GM18511 (cell line): ENCODE data around the gene MSS51.

Experiments used
- ATAC-seq: cut with Tn5 transposase; IDR thresholded peaks from one replicate; pipeline ENCODE4 v1.9.1; 2021; ENCODE audit warnings: mild to moderate bottlenecking, moderate library complexity; ENCODE audit not compliant: unreplicated experiment

MSS51 gene

GRCh38 chr10:73433538-73433867 lies at the start of gene MSS51:
MSS51 (minus strand) TSS chr10:73433561; CDS start chr10:73428284, 5,277 bp downstream.
- no peak for ATAC-seq

- ATAC-seq, result no peak
Observed at GRCh38 chr10:73480158-73480557, 46.8 kb upstream of the MSS51 start.

- ATAC-seq, result no peak
Observed at GRCh38 chr10:73478636-73479035, 45.3 kb upstream of the MSS51 start.

- ATAC-seq, result no peak
Observed at GRCh38 chr10:73471226-73471625, 37.9 kb upstream of the MSS51 start.

DNA sequence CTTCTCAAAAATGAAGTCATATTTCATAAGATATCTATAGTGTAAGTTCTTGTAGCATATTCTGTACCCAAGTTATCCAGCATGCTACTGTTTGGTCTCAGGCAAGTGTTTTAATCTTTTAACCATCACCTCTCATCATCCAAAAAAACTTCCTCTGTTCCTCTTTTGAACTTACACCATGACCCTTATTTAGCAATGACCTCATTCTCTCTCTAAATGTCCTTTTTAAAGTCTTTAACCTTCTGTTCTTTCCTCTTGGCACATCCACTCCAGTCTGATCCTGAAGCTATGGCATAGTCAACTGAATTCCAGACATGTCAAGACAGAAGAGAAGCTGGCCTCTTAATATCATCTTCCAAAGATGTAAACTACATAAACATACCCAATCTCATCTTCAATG lies 36.2 kb upstream of the MSS51 start:
- no peak for ATAC-seq

- ATAC-seq, result no peak
Observed at GRCh38 chr10:73467206-73467605, 33.8 kb upstream of the MSS51 start.

GRCh38 chr10:73465978-73466726 lies 32.8 kb upstream of the MSS51 start:
- ATAC-seq, result no peak

- ATAC-seq, result no peak
Observed at GRCh38 chr10:73460897-73461296, 27.5 kb upstream of the MSS51 start.

GRCh38 chr10:73459683-73460314 lies 26.4 kb upstream of the MSS51 start:
- ATAC-seq, result no peak

DNA sequence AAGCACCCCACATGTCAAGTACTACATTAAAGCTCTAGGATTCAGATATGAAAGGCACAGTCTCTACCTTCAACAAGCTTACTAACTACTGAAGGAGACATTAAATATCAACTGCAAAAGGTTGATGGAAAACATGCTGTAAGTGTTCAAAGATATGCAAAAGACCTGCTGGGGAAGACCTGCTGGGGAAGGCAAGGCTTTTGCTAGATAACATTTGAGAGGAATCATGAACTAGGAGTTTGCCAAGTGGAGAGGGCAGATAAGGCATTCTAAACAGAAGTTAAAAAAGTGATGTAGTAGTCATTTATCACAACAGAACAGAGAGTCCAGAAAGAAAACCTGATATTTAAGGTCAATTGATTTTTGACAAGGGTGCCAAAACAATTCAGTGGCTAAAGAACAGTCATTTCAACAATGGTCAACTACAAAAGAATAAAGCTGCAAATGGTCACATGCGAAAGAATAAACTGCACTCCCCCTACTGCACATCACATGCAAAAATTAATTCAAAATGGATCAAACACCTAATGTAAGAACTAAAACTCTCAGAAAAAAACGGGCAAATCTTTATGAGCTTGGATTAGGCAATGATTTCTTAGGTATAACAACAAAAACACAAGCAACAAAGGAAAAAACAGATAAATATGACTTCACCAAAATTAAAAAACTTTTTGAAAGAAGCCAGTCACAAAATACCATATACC lies 23.0 kb upstream of the MSS51 start:
- ATAC-seq, result no peak

- no peak for ATAC-seq
Observed at GRCh38 chr10:73449113-73449512, 15.8 kb upstream of the MSS51 start.

DNA sequence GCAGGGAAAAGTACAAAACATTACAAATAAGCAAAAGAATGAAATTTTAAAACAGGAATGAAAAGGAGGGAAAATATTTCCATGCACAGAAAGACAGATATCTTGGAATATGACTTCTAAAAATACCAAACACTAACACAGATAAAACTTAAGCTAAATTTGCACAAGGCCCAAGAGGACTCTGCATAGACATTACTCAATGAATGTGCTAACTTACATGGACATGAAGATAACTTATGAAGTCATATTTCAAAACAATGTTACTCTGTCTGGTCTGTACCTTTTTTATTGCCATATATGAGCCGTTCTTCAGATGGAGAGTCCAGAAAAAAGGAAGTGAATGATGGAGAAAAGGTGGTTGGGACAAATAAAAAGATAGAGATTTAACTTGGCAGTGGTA lies 15.0 kb upstream of the MSS51 start:
- no peak for ATAC-seq

DNA sequence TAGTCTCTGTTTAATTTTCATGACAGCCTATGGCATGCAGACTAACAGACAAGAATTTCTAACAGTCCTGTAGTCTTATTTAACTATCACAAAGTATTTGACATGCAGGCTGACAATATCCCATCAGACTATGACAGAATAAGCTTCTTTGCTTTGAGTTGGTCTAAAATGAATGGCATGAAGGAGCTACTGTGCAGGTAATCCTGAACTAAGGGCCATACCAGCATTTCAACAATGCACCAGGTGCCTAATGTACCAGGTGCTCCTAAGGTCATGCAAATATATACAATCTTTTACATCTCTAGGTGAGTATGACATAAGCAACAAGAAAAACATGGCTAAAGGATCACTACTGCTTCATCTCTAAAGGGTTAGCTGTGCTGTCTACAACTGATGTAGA lies 13.6 kb upstream of the MSS51 start:
- no peak for ATAC-seq

- ATAC-seq, result no peak
Observed at GRCh38 chr10:73444457-73444856, 11.1 kb upstream of the MSS51 start.

DNA sequence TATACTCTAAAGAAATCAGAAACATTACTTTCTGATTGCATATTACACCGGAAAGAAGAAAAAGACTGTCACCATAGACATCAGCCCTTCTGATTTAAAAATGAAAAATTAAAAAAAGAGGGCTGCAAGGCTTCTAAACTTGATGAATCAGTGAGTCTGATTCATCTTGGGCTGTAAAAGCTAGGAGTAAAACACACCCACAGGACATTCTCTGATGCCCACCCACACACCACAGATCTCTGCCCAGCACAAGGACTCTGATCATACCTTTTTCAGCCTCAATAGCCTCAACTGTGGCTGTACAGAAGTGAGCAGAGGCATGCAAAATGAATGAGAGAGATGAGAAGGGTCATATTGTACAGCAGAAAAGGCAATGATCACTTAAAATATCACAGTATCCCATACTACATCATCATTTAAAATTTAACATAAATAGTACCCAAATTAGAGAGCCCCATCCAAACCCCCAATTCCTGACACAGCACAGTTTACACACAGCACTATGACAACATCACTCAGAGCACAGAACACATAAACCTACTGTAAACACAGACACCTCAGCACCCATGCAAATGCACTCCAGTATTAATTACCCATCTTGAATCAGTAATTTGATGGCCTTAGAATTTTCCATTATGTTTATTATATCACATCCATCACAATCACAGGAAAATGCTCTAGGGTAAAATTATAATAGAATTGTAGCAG lies 6.4 kb upstream of the MSS51 start:
- ATAC-seq, result no peak

- no peak for ATAC-seq
Observed at GRCh38 chr10:73439055-73439454, 5.7 kb upstream of the MSS51 start.

GRCh38 chr10:73432646-73433537 lies 469 bp downstream of the MSS51 start:
- ATAC-seq, result no peak

DNA sequence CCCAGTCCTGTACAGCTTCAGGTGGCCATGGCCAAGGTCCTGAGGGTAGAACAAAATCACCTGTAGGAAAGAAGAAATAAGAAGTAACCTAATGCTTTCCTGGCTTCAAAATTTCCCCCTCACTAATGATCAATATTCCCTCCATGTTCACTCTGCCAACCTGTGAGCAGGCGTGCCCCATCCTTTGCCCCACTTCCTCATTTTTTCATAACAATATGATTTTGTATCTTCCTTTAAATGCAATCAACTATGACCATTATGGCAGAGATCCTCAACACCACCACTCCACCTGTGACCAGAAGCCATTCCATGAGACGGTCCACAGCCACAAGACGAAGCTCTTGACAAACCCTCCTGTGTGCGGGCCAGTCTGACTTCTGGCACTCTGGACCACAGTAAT lies 7.0 kb downstream of the MSS51 start:
- no peak for ATAC-seq

DNA sequence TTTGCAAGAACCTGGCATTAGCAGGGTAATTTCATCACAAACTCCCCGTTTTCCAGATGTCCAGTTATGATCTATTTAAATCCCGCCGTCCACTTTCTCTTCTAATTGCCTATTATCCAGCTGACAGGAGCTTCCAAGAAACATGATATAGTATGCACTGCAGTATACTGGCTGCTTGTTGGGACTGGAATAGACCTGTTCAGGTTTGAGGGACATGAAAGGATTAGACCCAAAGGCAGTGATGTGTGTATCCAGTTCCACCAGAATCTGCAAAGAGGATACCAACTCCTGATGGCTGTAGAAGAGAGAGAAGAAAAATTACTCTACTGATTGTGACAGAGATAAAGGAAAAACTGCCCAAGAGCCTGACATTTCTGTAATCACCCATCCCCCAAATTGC lies 8.9 kb downstream of the MSS51 start:
- ATAC-seq, result no peak

- ATAC-seq, result no peak
Observed at GRCh38 chr10:73423309-73423708, 10.1 kb downstream of the MSS51 start.

- ATAC-seq, result no peak
Observed at GRCh38 chr10:73416571-73416970, 16.8 kb downstream of the MSS51 start.
